Left lung (tissue), 10 donors: ENCODE results near the gene TMEM143. TPM values are rescaled to one million over a fixed set of nuclear protein-coding genes. Genes with fewer than 3 reads are reported as not detected.

Experiments
- ATAC-seq: fragments of 200-7000 bp; cut with Tn5 transposase; one replicate; pipeline ENCODE4 v1.9.1; 2020; ENCODE audit warnings: moderate library complexity
- DNase-seq, 4 donors: peaks; one replicate each; pipeline ENCODE4 v3.0.0-alpha.2; 2013 to 2020
- H3K27ac ChIP-seq, 2 donors: fragments of 200-600 bp; sonication (generic) in 1 of 2; one replicate each; pipeline versions ENCODE4 v1.5.0 to v1.8.0; 2020 to 2021
- H3K27me3 ChIP-seq, 2 donors: fragments of 200-600 bp; sonication (generic) in 1 of 2; one replicate each; pipeline versions ENCODE4 v1.5.0 to v1.8.0; 2020 to 2021
- H3K36me3 ChIP-seq, 2 donors: fragments of 200-600 bp; sonication (generic) in 1 of 2; one replicate each; pipeline versions ENCODE4 v1.5.0 to v1.8.0; 2020 to 2021
- H3K4me1 ChIP-seq, 2 donors: fragments of 200-600 bp; one replicate each; pipeline ENCODE4 v1.8.0; 2021
- H3K4me3 ChIP-seq, 2 donors: fragments of 200-600 bp; sonication (generic) in 1 of 2; one replicate each; pipeline versions ENCODE4 v1.5.0 to v1.8.0; 2020 to 2021; ENCODE audit warnings: mild to moderate bottlenecking in 1 of 2
- H3K9me3 ChIP-seq, 2 donors: fragments of 200-600 bp; sonication (generic) in 1 of 2; one replicate each; pipeline versions ENCODE4 v1.5.0 to v1.8.0; 2020 to 2021
- CTCF ChIP-seq, 2 donors: fragments of 200-600 bp; sonication (generic) in 1 of 2; IDR thresholded peaks; one replicate each; pipeline versions ENCODE4 v1.5.0 to v1.8.0; 2021; ENCODE audit warnings: antibody characterized with exemption in 2 of 2
- intact Hi-C, 2 donors: fragments of 100-400 bp; cut with DNase I; formaldehyde crosslinking; loops; one replicate each; pipeline versions ENCODE4 v1.11.2 to v1.14.2; 2022
- polyA plus RNA-seq, 6 donors: library from polyadenylated mRNA; unstranded; fragments of 120-200 nt; gene quantifications; one replicate each; pipeline ENCODE4 v1.2.1, GENCODE V29; 2013; ENCODE audit not compliant: insufficient read length in 6 of 6
- total RNA-seq, 2 donors: library from RNA; stranded (reverse); fragmentation: NEBNext Ultra II Directional; extraction: Animal tissue kit (Norgen Biotek cat#: 25700); gene quantifications; one replicate each; pipeline ENCODE4 v1.2.1, GENCODE V29; 2021
- donor health status: DM: no; HTN: yes; CAD: no.
- donor health status: DM: no; HTN: no; CAD: no.

The TMEM143 gene
- total and polyA plus RNA-seq, 8 donors: 7.5 to 10.6 (median 9.3) TPM

GRCh38 chr19:48367855-48368254 lies 4.1 kb upstream of the TMEM143 start:
- H3K4me1 ChIP-seq: peaks cover 0 to 14% of the 10 kb centered on the region in 2 donors
- H3K27me3 ChIP-seq: no peaks in the 10 kb centered on the region
- DNase-seq (no peak), ATAC-seq (no peak)
- TF ChIP-seq CTCF (IDR thresholded peaks at IDR 0.05): no peak
- intact Hi-C loops: no loop called here
- H3K9me3 ChIP-seq: no peaks in the 10 kb centered on the region
- no peak overlapping the region for H3K4me3 ChIP-seq
- no peak overlapping the region for H3K27ac ChIP-seq
- no peaks in the 10 kb centered on the region for H3K36me3 ChIP-seq

- no peak for DNase-seq
- TF ChIP-seq CTCF (IDR thresholded peaks at IDR 0.05): no peak
- H3K27me3 ChIP-seq: no peaks in the 10 kb centered on the region
- ATAC-seq: no peak
- H3K9me3 ChIP-seq: no peaks in the 10 kb centered on the region
- H3K4me3 ChIP-seq: no peak overlapping the region
- peaks cover 0 to 18% of the 10 kb centered on the region in 2 donors for H3K4me1 ChIP-seq
- no peak overlapping the region for H3K27ac ChIP-seq
- intact Hi-C loops: no loop called here
- no peaks in the 10 kb centered on the region for H3K36me3 ChIP-seq
Measured at GRCh38 chr19:48365602-48366001, 1.9 kb upstream of the TMEM143 start.

GRCh38 chr19:48364598-48365348 lies 1.0 kb upstream of the TMEM143 start:
- intact Hi-C loops: no loop called here
- Histone ChIP-seq H3K27me3 (no peaks in the 10 kb centered on the region), H3K9me3 (no peaks in the 10 kb centered on the region), H3K27ac (peak overlapping the region; percentile 91 to 96), H3K4me3 (peak overlapping the region; percentile 13 to 61), H3K36me3 (no peaks in the 10 kb centered on the region), H3K4me1 (peaks cover 0 to 18% of the 10 kb centered on the region in 2 donors)
- ATAC-seq: no peak
- peak in 1 of 4 donors; percentile 41 for DNase-seq
- no peak for TF ChIP-seq CTCF (IDR thresholded peaks at IDR 0.05)

GRCh38 chr19:48363500-48363809 lies 285 bp downstream of the TMEM143 start:
- ATAC-seq (peak; percentile 24), DNase-seq (no peak)
- no peaks in the 10 kb centered on the region for H3K36me3 ChIP-seq
- H3K27me3 ChIP-seq: no peaks in the 10 kb centered on the region
- H3K9me3 ChIP-seq: no peaks in the 10 kb centered on the region
- peaks cover 0 to 18% of the 10 kb centered on the region in 2 donors for H3K4me1 ChIP-seq
- H3K4me3 ChIP-seq: peak overlapping the region; percentile 55 to 61
- intact Hi-C loops: no loop called here
- no peak for TF ChIP-seq CTCF (IDR thresholded peaks at IDR 0.05)
- peak overlapping the region; percentile 91 to 96 for H3K27ac ChIP-seq

DNA sequence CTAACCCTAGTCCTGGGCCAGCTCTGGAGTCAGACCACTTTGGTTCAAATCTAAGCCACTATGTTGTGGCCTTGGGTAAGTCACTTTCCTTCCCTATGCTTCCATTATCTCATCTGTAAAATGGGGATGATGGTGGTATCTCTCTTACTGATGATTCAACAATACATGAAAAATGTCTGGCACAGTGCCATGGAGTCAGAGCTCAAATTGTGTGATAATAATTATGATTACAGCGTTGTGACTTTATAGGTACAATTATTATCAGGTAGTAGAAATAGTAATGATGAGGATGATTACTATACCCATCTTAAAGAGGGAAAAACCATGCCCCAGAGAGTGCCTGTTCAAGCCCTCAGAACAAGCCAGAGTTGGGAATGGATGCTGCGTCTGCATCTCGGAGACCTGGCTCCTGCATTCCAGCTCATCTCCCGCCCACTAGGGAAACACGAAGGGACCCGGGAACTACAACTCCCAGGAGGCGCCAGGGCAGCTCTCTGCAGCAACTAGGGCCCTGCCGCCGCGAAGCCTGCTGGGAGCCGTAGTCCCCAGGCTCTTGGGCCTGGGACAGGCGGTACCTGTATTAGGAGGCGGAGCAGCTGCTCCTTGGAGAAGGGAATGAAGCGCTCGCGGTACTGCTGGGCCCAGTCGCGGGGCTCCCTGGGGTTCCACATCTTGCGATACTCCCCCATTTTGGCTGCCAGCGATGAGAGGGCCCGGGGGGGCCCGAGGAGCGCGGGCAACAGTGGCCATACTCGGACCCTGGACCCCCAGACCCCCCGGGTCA lies 832 bp downstream of the TMEM143 start:
- Histone ChIP-seq H3K27ac (peak overlapping the region; percentile 91 to 96), H3K27me3 (no peaks in the 10 kb centered on the region), H3K9me3 (no peaks in the 10 kb centered on the region), H3K4me1 (peaks cover 0 to 18% of the 10 kb centered on the region in 2 donors), H3K4me3 (peak overlapping the region; percentile 55 to 61), H3K36me3 (no peaks in the 10 kb centered on the region)
- no peak for TF ChIP-seq CTCF (IDR thresholded peaks at IDR 0.05)
- intact Hi-C loops: no loop called here
- DNase-seq (peak; percentile 91 to 98 (median 97)), ATAC-seq (peak; percentile 93)
